ENCODE results near the gene ABCC9.

DNA sequence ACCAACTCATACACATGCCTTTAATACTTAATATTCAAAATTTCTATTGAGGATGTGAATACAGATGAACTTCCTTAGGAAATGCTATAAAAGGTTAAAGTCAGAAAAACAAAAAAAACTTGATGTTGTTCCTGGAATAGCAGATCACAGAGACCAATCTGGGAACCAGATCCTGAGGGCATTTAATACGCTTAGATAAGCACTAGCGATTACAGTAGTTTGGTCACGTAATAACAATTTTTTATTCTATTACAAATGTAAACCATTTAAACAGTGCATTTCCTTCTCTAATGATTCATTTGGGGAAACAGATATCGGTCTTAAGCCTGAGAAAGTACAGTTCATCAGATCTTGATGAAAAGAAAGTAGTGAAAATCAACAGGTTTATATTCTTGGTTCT, 30.8 kb upstream of the ABCC9 start:
- TF ChIP-seq, protein P1, sequence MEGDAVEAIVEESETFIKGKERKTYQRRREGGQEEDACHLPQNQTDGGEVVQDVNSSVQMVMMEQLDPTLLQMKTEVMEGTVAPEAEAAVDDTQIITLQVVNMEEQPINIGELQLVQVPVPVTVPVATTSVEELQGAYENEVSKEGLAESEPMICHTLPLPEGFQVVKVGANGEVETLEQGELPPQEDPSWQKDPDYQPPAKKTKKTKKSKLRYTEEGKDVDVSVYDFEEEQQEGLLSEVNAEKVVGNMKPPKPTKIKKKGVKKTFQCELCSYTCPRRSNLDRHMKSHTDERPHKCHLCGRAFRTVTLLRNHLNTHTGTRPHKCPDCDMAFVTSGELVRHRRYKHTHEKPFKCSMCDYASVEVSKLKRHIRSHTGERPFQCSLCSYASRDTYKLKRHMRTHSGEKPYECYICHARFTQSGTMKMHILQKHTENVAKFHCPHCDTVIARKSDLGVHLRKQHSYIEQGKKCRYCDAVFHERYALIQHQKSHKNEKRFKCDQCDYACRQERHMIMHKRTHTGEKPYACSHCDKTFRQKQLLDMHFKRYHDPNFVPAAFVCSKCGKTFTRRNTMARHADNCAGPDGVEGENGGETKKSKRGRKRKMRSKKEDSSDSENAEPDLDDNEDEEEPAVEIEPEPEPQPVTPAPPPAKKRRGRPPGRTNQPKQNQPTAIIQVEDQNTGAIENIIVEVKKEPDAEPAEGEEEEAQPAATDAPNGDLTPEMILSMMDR (IDR thresholded peaks at IDR 0.05 in 8 of 11, conservative IDR thresholded peaks at IDR 0.05 in 3 of 11): no peak
- no peak for TF ChIP-seq POLR2A (IDR thresholded peaks at IDR 0.05)
- no peak for TF ChIP-seq POLR2AphosphoS5 (IDR thresholded peaks at IDR 0.05)

All from spleen (tissue), 7 donors.